ENCODE measurements around the gene MCUB.
"Not testable (repeated sequence)": the region's sequence is repeated elsewhere in the genome, so short reads cannot be mapped to it uniquely, and the experiment has no call there.

Gene MCUB, protein sequence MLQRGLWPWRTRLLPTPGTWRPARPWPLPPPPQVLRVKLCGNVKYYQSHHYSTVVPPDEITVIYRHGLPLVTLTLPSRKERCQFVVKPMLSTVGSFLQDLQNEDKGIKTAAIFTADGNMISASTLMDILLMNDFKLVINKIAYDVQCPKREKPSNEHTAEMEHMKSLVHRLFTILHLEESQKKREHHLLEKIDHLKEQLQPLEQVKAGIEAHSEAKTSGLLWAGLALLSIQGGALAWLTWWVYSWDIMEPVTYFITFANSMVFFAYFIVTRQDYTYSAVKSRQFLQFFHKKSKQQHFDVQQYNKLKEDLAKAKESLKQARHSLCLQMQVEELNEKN

DNA sequence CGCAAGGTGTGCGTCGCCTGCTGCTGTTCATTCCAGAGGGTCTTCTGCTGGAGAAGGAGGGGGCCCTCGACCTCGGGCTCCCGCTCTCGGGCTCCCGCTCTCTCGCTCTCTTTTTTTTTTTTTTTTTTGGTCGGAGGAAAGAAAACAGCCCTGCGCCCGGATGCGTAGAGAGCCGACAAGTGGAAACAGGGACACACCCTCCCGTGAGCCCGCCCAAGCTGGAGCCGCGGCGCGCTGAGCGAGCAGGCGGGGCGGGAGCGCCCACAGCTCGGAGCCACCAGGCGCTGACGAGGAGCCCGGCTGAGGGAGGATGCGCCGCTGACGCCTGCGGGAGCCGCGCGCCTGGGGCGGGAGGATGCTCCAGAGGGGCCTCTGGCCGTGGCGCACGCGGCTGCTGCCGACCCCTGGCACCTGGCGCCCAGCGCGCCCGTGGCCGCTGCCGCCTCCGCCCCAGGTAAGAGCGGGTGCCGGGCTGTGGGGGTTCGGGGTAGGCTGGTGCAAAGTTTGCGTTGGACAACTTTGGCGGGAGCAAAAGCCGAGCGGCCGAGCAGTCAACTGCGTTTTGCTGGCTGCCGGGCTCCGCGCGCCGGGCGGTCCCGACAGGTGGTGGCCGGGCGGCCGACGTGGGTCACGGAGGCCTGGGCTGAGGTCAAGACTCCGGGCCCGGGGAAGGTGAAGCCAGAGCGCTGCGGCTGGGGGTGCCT, at the start of gene MCUB:
Gene MCUB, plus strand, starts transcription at position 264 of the 704 bp plus-strand sequence. Its CDS starts 92 bp downstream, at position 356.
- peak; percentile 90 for DNase-seq (ENCODE audit: low spot score)

DNA sequence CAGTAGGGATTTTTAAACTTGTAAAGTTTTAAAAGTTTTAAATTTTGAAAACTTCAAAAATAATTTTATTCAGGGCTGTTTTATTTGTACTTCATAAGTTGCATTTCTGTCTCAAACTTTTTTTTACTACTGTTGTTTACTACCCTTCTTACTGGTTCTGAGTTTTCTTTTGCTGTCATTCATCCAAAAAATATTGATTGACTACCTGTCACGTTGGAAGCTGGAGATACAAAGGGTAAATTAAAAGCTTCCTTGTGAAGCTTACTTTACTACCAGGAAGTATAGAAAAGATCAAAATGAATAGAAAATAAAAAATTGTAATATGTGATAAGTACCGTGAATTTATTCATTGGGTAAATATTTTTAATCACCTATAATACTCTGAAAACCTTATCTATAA, 49.4 kb upstream of the MCUB start:
- no peak for DNase-seq (ENCODE audit: low spot score)

DNA sequence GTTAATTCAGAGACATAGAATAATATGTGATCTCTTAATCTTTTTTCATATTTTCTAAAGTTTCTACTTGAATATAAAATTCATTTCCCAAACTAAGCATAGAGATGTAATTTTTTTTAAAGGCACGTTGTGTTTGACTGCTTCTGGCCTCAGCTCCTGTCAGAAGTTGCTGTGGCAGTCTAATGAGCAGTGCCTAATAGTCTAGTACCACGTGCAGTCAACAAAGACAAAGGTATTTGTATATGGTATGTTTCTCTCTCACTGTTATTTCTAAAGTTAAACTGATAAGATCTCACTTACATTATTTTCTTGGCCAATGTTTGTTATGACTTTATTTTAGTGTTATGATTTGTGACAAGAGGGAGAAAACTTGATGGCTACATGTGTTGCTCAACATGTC, 48.6 kb upstream of the MCUB start:
- DNase-seq (ENCODE audit: low spot score), result no peak

DNA sequence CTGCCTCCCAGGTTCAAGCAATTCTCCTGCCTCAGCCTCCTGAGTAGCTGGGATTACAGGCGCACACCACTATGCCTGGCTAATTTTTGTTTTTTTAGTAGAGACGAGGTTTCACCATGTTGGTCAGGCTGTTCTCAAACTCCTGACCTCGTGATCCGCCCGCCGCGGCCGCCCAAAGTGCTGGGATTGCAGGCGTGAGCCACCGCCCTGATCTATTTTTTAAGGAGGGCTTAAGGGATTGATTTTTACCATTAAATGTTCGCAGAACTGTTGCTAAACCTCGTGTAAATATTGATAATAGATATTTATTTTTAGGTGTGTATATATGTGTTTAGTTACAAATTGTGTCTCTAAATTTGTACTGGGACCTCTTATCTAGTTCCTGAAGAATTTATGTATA, 46.7 kb upstream of the MCUB start:
- DNase-seq (ENCODE audit: low spot score), result not testable (repeated sequence)

DNA sequence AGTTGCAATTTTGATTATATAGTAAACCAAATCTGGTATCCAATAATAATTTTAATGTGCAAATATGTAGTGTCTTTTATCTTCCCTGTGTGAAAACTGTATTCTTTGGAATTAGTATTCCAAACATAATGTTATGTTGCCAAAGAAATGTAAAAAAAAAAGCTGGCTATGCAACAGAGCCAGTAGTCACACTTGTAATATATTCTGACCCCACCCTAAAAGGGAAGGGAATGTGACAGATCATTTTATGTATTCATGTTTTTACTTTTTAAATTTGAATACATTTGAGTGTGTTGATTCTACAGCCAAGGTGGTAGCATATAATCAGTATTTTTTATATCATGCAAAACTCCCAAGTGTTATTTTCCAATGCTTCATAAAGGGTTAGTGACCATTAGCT, 27.9 kb upstream of the MCUB start:
- DNase-seq (ENCODE audit: low spot score), result no peak

DNA sequence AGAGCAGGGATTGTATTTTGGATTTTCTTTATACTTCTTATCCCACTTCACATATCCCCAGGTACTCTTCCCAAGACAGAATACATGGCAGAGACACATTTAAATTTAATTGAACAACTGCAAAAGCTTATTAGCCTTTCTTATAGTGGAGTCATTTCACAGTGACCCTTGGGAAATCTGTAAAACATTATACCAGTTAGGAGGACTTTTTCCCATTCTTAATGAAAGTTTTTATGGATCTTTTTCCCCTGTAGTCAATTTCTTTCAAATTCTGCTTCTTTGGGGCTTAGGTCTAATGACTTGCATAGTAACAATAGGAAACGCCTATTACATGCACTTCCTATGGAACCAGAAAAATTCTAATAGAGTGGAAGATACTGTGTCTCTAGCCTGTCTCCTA, 14.6 kb upstream of the MCUB start:
- DNase-seq (ENCODE audit: low spot score), result no peak

DNA sequence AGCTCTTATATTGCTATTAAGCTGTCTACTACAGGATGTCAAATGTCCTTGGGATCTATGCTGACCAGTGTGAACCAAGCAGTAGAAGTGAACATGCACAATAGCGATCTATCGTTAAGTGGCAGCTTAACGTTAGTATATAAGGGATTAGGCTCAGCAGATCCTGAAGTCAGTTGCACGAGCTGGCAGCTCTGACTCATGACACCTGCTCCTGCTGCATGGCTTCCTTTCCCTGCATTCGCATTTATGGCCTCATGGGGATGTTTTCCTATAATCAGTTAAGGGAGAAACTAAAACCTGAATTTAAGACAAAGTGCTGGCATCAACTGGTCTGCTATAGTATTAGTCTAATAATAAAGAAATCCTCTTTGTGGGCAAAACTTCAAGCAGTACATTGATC, 12.7 kb upstream of the MCUB start:
- DNase-seq (ENCODE audit: low spot score), result no peak

DNA sequence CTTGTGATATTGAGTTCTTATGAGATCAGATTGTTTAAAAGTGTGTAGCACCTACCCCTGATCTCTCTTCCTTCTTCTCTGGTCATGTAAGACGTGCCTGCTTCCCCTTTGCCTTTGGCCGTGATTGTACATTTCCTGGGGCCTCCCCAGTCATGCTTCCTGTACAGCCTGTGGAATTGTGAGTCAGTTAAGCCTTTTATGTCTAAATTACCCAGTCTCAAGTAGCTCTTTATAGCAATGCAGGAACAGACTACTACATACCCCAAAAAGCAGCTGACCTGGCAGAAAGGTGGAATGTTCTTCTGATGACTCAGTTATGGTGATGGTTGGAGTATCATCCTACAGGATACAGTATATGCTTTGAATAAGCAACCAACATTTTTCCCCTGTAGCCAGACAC, 11.4 kb upstream of the MCUB start:
- peak; percentile 32 for DNase-seq (ENCODE audit: low spot score)

DNA sequence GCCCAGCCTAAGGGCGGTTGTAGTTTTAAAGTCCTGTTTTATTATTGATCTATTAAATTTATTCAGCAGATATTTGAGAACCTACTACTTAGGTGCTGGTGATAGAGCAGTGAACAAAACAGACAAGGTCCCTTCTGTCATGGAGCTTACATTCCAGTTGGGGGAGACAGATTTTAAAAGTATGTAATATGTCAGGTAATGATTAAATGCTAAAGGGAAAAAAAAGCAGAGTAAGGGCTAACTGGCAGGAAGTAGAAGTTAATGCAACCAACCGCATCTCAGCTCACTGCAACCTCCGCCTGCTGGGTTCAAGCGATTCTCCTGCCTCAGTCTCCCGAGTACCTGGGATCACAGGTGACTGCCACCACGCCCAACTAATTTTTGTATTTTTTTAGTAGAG, 7.8 kb upstream of the MCUB start:
- DNase-seq (ENCODE audit: low spot score), result no peak

DNA sequence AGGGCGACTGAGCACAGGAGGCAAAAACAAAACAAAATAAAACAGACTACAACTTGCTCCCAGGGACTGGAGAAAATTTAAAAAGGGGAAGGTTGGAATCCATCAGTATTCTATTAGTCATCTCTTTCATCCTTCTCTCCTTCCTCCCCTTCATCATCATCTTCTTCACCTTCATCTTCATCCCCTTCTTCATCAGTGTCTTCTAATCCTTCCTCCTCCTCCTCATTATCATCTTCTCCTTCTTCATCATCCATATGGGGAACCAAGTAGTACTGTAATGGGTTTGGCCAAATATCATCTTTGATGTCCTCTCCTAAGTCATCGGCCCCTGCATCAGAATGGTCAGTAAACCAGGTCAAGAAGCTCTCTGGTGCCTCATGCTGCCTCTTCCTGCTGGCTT, 6.9 kb upstream of the MCUB start:
- no peak for DNase-seq (ENCODE audit: low spot score)

DNA sequence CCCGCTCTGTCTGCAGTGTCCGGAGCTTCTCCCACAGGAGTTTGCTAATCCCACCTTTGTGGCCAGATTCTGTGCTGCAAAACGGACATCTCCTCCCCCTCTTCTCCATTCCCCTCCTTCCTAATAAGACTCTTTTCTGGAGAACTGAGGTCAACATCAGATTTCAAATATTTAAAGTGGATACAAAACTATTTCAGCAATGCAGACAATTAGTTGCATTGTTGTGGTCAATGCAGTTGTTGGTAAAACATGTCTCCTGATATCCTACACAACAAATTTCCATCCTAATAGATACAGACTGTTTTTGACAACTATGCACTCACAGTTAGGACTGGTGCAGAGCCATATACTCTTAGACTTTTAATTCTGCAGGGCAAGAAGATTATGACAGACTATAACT, 5.1 kb upstream of the MCUB start:
- DNase-seq (ENCODE audit: low spot score), result no peak

DNA sequence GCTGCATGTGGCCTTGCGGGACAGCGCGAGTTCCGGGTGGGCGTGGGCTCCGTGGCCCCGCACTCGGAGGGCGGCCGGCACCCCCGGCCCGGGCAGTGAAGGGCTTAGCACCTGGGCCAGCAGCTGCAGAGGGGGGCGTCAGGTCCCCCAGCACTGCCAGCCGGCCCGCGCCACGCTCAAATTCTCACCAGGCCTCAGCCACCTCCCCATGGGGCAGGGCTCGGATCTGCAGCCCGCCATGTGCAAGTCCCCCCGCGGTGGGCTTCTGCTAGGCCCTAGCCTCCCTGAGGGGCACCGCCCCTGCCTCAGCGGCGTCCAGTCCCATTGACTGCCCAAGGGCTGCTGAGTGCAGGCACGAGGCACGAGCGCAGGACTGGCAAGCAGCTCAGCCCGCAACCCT, 2.6 kb upstream of the MCUB start:
- DNase-seq (ENCODE audit: low spot score), result no peak

DNA sequence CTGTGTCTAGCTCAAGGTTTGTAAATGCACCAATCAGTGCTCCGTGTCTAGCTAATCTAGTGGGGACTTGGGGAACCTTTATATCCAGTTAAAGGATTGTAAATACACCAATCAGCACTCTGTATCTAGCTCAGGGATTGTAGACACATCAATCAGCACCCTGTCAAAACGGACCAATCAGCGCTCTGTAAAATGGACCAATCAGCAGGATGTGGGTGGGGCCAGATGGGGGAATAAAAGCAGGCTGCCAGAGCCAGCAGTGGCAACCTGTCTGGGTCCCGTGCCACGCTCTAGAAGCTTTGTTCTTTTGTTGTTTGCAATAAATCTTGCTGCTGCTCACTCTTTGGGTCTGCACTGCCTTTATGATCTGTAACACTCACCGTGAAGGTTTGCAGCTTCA, 2.0 kb upstream of the MCUB start:
- DNase-seq (ENCODE audit: low spot score), result not testable (repeated sequence)

DNA sequence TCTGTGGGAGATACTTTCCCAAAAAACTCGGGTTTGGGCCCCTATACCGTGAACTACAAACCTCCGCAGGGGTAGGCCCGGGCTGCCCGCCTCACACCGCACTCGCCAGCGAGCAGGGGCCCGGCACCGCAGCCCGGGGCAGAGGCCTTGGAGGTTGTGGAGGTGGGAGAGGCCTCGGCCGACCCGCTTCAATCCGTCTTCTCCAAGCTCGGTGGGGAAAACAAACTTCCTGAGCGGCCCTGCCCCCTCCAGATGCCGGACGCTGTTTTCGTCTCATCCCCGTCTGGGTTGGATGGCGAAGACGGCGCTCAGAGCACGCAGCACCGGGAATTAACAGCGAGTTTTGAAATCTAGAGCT, 442 bp upstream of the MCUB start:
- DNase-seq (ENCODE audit: low spot score), result peak; percentile 33

DNA sequence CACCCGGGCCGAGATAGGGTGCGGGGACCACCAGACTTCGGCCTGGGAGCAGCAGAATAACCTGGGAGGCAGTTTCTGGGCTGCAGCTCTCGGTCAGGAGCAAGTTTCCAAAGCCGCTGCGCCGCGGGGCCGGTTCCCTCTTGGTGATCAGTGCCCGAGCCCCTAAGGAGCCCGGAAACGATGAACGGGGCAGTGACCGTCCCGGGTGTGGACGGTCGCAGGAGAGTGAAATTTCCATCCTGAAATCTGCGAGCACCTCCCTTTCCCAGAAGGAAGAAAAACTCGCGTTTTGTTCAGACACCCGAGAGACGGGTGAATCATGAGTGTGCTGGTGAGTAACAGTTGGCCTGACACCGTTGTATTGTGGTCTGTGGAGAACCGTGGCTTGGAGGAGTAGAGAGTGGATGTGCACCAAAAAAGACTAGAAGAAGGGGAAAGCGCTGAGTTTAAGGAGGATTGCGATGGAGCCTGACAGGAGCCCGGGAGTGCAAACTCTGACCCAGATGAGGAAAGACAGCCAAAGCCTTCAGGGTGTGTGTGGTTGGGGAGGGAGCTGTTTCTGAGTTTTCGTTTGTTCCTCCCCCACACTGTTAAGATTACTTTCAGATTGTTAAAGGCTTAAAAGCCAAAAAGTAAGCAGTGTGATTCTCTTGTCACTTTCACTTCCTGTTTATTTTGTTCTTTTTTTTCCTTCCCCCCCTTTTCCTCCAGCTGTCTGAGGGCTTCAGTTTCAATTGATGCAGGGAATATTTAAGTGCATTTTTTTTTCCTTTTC, 828 bp downstream of the MCUB start:
- peak; percentile 72 for DNase-seq (ENCODE audit: low spot score)

DNA sequence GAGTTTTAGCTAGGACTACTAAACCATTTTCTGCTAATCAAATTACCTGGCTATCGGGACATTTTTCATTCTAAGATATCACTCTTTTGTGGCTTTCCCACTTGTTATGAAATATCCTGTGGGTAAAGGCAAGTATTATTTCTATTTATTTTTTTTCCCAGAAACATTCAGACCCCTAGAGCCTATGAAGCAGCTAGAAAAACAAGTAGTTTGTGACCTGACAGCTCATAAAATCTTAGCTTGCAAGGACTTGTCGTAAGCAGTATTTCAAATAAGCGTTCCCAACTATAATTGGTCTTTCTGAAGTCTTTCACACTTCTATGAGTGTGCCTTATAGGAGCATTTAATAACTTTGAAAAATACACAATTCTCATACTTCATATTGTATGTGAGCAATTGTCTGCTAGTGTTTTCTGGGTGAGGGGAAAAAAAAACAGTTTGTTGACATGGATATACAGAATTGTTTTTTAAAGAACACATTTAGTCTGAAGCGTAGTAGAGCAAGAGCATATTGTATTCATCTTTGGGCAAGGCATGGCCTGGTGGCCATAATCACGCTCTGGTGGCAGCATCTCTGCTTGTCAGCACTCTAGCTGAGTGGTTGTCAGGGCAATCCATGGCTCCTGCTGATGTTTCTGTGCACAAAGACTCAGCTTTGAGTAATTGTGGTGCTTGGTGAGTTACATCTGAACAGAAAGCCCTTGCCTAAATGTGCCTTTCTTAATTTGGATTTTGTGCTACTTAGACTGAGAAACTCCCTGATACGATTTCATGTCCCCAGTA, 2.6 kb downstream of the MCUB start:
- peak; percentile 12 for DNase-seq (ENCODE audit: low spot score)

DNA sequence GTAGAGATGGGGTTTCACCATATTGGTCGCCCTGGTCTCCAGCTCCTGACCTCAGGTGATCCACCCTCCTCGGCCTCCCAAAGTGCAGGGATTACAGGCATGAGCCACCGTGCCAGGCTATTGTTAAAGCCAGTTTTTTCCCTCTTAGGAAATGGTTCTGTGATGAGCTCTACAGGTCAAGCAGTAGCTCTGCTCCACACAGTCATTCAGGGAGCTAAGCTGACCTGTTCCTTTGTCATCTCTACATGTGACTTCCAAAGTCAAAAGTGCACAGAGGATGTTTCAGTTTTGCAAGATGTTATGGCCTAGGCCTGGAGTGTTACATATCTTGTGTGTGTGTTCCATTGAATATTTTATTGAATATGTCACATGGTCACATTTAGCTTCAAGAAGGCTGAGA, 11.4 kb downstream of the MCUB start:
- DNase-seq (ENCODE audit: low spot score), result no peak

DNA sequence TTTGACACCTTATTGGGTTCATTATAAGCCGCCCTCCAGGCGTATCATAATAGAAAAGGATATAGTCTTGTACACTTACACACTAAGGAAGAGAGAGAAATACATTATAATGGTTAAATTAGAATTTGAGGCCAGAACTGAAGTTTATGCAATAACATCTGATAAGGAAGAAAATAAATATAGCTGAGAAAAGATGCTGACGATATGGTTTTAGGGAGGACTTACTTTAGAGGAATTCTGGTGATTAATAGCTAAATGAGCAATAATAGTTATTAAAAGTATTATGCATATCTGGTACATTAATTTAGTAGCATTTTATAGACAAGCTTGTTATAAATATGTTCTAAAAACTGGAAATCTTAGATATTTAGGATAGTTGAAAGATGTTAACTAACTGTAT, 12.1 kb downstream of the MCUB start:
- DNase-seq (ENCODE audit: low spot score), result no peak

DNA sequence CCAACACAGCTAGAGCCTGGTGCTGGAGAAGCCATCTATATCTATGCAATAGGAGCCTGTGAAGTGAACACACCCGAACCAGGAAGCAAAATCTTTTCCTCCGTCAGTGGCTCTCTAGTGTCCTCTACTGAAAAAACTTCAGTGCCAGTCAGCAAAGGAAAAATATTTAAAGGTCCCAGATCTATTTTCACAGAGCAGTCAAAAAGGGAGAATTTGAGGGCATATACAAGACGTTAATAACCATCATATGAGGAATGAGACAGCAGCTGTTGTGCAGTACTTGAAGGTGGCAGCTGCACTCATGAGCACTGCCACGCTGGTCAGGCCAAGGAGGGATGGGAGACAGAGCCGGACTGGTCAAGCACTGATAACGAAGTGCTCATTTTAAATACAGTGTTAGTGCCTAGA, 14.4 kb downstream of the MCUB start:
- peak; percentile 44 for DNase-seq (ENCODE audit: low spot score)

DNA sequence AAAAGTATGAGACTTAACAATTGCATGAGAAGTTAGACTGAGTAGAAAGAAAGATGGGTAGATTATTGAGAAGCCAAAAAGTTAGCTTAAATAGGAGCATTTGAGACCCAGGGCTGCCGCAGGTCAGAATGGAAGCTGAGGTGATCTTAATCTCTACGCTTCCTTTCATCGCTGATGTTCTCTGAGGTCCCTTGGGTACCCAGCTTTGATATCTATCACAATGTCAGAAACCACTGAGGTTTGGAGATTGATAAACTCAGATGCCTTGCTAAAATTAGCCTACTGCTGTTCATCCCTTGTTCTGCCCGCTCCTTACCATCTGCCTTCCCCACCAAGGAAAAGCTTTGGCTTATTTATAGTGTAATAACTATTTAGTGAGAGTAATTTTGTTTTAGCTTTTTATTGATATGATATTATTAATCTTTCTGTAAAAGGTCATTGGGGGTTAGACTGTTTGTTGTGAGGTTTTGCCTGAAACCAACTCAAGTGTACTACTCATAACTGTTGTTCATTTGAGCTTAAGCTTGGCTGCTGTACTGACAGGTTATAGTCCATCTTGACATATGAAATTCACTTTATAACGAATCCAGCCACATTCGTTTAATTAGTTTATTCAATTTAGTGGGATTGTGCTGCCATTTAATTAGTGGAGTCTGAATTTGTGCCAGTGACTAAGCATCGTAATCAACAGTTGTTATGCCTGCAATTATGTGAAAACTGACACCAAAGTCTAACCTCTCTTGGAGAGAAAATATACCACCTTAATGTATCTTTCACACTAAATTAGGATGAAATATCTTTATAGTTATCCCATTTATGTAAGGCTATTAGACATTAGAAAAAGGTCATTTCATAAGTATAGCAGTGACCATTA, 15.1 kb downstream of the MCUB start:
- no peak for DNase-seq (ENCODE audit: low spot score)

DNA sequence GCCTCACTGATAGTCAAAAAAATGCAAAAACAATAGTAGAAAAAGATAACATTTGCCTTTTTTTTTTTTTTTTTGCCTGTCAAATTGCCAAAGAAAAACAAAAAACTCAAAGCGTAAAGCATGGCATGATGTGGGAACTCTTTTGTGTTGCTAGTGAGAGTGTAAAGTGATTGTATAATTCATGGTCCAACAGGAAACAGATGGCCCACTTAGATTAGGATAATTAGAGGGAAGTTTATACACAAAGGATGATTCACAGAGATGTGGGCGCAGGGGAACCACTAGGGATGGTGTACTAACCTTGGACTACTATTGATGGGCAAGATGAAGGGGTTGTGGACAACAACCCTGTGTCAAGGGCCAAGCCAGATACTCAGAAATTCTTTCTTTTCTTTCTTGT, 16.4 kb downstream of the MCUB start:
- no peak for DNase-seq (ENCODE audit: low spot score)
